Left hindlimb (tissue), 1 donor: ENCODE data around the gene CDKAL1.
"Not testable (repeated sequence)": the region's sequence is repeated elsewhere in the genome, so short reads cannot be mapped to it uniquely, and the experiment has no call there.

Experiments used
- DNase-seq: peaks from one replicate; pipeline ENCODE4 v3.0.0-alpha.2; 2018

Gene CDKAL1

DNA sequence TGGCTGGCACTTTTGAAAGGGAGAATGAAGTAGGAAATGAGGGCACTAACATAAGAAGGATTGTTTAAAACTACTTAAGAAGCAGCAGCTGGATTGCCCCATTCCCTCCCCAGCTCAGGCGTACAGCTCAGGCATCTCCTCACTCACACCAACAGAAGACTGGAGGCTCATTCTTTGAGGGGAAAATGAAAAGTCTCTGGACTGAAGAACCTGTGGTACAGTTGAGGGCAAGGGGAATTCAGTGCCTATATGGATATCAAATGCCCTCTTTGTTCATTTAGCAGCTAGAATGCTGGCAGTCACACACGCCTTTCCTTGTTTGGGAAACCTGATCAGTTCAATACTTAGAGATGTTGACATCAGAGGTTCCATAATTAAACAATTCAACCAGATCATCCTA, 557.2 kb downstream of the CDKAL1 start:
- no peak for DNase-seq

DNA sequence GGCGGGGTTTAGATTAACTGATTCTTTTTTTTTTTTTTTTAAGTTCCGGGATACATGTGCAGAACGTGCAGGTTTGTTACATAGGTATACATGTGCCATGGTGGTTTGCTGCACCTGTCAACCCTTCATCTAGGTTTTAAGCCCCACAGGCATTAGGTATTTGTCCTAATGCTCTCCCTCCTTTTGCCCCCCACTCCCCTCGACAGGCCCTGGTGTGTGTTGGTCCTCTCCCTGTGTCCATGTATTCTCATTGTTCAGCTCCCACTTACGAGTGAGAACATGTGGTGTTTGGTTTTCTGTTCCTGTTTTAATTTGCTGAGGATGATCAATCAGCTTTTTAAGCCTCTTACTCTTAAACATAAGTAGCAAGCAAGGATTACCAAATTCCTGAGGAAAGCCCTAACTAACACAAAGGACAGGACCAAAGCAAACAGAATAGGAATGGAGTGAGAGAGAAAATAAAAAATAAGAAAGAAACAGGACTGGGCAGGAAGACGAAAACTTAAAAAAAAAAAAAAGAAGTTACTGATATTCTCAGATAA, 558.0 kb downstream of the CDKAL1 start:
- not testable (repeated sequence) for DNase-seq

DNA sequence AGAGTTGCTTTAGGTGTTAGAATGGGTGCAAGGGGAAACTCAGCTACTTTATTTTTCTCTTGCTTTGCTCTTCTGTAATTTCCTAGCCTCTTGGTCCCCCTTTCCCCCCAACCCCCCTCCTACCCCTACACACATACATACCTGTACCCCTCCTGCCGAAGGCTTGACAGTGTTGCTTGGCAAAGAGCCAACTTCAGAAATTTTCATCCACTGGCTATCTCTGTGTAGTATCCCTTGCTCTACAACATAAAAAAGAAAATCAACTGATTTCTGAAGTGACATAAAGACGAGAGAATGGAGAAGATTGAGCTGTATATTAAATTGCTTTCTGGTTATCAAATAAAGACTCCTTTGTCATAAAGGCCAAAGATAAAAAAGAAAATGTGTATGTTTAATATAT, 561.2 kb downstream of the CDKAL1 start:
- no peak for DNase-seq

DNA sequence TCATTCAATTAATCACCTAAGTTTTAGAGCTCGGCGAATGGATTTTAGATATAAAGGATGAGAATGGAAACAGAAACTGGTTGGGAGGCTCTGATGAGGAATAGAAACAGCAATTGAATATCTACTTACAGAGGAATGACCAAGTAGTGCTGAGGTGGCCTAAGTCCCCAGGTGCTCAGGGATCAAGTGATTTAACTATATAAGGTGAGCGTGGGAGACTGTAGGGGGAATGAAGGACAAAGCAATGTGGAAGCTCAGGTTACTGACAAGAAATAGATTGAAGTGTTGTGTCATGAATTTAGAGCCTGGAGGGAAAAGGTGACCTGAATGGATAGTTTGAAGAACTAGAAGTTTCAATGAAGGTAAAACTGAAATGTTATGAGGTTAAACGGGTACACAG, 563.9 kb downstream of the CDKAL1 start:
- no peak for DNase-seq

DNA sequence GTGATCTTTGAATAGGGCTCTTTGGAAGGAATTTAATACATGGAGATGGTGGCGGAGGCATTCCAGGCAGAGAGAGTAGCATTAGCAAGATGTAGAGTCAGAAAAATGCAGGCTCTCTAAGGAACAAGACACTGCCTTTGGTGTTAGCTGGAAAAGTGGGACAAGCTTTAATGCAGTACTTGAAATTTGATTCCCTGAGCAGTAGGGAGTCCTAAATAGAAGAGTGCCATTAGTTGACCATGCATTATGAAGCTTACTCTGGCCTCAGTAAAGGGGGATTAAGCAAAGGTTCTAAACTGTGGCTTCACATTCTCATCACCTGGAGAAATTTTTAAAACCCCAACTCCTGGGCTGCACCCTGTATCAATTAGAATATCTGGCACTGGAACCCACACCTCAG, 564.5 kb downstream of the CDKAL1 start:
- no peak for DNase-seq

DNA sequence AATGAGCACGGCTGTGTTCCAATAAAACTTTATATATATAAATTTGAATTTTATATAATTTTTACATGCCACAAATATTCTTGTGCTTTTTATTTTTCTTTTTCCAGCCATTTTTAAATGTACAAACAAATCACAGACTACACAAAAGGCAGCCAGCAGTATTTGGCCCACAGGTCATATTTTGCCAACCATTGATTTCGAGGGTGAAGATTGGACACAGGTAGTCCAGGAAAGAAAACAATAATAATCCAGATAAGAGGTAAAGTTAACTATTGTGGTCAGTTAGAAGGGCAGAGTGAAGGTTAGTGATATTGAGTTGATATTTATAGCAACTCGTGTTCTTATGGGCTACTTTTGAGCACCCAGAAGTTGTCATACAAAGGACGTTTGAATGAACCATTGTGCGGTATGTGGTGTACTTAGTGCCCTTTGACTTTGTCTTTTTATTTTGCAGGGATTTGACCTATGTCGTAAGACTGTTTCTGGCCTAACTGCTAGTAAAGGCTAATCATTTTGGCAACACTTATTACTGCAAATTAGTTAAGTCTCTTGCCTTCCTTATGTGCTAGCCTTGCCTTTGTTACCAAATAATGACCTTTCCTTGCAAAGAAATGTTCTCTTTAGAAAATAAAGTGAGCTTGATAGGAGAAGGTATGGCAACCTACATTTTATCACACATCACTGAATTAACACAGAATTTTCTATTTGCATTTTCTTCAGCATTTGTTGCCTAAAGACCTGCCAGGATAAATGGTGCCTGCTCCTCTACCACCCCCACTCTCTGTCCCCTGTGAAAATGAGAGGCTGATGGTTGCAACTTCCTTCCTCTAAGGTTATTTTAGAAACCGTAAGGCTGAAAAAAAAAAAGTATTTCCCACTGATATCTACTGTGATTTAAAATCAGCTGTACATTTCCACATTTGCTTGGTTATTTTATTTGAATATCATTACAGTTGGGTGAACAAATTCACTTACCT, 565.4 kb downstream of the CDKAL1 start:
- no peak for DNase-seq

DNA sequence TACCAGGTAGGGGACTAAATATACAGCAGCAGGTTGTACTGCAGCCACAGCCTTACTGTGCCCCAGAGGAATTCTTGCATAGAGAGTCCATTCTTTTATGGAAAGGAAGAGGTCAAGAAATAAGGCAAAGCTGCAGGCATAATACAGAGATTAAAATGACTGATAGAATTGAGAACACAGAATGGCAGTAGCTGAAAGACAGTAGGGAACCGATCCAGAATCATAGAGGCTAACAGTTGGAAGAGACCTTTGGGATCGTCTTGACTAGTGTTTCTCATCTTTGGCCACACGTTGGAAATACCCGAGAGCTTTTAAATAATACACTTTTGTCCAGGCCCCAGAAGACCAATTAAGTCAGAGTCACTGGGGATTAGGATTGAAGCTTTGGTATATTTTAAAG, 566.7 kb downstream of the CDKAL1 start:
- DNase-seq = no peak

DNA sequence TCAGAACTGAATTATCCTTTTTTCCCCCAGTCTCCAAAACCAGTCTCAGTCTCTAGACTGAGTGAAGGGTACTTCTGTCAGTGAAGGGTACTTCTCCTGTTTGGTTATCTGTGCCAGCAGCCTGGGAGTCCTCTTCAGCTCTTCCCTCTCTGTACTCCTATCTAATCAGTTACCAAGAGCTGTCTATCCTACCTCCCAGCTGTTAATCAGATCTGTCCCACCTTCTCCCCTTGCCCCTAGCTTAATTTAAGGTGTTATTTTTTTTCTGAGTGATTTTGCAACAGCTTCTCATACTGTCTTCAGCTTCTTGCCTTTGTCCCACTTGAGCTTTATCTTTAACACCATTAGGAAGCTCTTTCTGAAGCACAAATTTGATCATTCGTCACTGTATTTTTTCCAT, 567.4 kb downstream of the CDKAL1 start:
- DNase-seq = no peak

DNA sequence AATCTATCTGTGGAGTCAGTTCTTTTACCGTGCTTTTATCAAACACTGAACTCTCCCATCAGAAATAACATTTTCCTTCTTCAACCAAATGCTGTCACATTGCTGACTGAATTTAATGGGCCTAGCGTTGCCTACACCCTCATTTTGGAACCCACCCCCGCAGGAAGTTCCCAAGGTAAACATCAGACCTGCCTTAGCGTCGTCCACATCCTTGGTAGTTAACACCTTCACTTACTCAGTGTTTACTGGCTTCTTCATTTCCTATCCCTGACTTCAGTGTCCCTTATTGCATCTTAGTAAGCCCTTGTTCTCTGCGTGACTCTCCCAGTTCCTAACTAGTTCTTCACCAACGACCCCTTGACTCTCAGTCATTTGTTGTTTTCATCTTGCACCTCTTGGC, 567.9 kb downstream of the CDKAL1 start:
- DNase-seq = no peak

DNA sequence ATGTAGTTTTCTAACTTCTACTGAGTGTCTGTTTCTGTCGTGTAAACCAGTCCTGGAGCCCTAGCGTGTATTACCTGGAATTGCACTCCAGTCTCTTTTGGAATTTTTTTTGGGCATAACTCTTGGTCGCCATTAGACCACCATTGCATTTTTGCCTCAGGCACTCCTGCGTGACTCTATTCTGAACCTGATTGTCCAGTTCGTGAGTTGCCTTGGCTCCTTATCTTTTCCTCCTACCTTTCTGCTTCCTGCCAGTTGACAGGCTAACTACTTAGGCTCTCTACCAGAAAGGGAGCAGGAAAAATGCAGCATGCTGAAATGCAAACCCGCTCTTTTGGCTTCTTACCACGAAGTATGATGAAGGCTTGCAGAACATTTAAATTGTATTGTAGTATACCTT, 568.4 kb downstream of the CDKAL1 start:
- no peak for DNase-seq

DNA sequence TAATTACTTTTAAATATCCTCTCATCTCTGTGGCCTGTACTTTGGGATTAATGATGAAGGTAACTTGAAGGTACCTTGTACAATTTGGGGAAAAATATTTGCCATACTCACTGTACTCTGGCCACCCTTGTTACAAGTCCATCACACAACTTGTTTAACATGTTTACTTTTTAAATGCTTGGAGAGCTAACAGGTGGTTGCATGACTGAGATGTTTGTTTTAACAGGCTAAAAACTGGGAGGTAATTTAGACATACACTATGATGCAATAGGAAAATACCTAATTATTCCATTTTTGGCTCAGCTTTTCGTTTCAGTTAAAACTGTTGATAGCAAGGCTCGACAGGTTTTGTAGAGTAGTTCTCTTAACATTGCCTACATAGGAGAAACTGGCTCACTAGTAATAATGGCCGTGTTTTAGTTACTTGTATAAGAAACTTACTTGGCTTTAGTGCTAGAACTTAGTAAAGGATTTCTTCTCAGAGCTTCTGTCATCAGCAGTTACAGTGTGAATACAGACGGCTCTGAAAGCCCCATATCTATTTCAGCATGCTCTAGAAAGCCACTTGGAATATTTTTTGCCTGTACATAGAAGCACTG, 569.5 kb downstream of the CDKAL1 start:
- no peak for DNase-seq

DNA sequence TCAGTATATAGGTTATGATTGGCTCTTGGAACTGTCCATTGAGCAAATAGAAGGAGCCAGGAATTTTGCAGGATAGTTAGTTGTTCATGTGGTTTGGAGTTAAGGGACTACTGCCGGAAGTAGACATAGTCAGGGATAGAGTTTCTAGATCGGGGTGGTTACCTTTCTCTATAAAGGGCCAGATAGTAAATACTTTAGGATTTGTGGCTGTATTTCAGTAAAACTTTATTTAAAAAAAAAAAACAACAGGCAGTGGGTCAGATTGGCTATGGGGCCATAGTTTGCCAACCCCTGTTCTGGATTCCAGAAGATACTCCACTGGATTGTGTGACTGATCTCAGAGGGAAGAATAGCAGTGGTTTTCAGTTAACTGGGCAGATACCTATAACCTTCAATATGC, 570.0 kb downstream of the CDKAL1 start:
- no peak for DNase-seq

DNA sequence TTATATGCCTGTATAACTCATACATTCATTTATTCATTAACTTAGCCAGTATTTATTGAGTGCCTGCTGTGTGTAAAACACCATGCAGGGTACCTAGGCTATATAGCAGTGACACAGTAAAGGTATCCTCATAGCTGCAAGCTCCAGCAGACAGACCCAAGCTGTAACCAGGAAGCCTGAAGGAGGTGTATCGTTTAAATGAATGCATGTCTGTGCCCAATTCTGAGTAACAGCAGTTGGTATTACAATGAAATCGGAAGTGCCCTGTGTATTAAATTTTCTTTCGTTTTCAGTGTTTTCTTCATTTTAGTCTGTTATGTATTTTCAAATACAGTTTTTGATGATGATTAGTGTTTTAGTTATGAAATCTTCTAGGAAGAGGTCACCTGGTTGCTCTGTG, 573.5 kb downstream of the CDKAL1 start:
- no peak for DNase-seq

DNA sequence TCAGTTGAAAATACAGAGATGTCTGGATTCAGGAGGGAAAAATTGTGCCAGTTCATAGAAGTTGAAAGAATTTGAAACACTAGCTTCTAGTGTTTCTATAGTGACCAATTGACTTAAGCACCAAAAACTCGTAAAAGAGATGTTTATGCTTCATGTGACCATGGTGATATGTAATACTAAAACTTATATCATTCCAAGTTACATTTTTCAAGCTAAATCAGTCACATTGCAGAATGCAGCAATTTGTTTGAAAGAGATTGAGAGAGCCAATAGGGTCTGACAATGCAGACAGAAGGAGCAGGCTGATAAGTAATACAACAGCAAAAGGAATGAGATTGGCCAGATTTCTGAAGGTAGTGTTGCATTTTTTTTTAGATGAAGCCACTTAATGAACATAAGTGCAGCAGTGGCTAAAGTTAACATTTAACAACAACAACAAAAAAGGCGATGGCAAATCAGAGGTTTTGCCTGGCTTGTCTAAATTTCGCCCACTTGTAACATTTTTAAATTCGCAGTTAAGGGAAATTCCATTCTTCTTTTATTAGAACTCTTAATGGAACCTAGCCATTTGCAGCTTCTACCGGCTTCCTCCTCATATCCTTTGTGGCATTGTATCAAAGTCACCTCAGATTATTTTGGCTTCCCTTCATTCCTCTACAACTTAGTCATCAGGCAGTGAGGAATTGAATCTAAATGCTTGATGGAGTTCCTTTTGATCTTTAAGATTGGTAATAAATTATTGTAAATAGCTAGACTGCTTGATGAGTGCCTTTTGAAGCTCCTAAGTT, 575.3 kb downstream of the CDKAL1 start:
- DNase-seq = no peak

DNA sequence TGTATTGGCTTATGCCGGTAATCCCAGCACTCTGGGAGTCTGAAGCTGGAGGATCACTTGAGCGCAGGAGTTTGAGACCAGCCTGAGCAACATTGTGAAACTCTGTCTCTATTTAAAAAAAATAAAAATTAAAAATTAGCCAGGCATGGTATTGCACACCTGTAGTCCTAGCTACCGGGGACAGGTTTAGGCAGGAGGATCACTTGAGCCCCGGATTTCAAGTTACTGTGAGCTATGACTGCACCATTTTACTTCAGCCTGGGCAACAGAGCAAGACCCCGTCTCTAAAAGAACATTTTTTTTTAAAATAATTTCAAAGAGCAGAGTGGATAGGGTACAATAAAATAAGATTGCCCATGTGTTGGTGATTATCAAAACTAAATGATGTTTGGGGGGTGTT, 576.4 kb downstream of the CDKAL1 start:
- no peak for DNase-seq

DNA sequence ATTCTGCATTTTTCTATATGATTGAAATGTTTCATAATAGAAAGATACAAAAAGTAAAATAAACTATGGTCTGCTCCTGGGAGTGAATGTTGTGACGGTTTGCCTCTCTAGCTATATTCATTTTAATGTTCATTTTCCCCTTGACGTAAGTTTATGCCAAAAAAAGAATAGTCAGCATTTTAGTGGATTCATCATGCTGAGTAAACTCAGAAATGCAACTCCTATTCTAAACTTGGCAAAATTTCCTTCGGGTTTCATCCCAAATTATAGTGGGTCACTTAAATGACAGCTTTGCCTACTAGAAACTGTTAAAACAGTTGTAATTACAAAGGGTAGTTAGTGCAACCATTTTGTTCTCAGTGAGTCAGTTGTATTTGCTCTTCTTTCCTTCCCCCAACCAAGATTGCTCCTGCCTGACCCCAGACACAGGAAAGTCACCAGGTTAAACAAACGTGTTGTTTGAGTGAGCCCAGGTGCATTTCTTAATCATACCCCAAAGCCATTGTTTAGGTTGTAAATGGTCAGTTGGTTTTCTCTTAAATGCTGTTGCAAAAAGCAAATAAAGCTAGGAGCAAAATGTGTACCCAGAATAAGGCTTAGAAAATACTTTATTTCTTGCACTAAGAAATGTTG, 577.0 kb downstream of the CDKAL1 start:
- DNase-seq = no peak

DNA sequence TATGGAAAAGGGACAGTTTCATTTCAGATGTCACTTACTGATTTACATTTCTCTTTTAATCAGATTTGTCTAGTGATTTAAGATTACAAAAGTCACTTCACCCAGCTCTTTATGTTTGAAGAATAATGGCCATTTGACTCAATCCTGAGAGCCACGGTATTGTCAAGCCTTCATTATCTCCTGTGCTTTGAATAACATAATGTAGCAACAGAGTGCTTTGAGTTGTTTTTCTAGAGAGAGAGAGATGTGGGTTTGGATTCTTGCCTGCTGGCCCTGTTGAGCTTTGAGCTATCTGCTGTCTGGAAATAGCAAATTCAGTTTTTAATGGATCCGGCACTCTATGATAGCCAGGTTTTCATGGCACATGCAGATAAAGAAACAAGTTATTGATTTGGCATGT, 580.9 kb downstream of the CDKAL1 start:
- no peak for DNase-seq

DNA sequence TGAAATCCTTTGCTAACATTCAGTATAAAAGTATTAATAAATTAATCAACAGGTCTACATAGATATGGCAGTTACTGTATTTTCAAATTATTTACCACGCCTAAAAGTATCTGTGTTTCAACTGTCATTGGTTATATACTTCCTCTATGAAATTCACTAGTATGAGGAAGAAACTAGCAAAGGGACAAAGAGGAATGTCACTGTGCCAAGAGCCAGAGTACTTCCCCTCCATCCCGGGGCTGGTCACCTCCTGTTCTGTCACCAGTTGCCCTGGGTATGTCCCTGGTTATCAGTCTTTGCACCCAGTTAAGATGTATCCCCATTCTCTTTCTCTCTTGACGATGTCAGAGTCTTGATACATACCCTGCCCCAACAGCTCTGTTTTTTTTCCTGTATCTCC, 582.5 kb downstream of the CDKAL1 start:
- DNase-seq = no peak

DNA sequence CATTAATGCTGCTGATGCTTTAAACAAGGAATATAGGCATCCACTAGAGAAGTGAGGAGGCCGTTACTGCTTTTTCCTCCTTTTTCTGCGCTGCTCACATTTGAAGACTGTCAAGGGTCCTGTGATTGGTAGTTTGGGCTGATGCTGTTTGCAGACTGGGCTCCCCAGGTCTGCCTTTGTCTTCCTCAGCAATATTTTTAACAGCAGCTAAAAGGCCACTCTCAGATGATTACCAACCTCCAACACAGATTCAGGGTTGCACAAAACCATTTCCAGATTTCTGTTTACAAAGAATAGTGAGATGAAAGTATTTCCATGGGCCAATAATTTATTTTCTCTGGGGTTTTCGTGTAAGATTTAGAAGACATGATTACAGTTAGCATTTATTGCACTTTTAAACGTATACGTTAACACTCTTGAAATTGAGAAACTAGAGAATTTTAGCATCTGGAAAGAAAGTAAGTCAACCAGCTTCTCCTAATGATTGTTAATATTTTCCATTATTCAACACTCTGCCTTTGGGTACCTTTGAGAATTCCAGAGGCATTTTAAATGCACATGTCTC, 584.0 kb downstream of the CDKAL1 start:
- no peak for DNase-seq

DNA sequence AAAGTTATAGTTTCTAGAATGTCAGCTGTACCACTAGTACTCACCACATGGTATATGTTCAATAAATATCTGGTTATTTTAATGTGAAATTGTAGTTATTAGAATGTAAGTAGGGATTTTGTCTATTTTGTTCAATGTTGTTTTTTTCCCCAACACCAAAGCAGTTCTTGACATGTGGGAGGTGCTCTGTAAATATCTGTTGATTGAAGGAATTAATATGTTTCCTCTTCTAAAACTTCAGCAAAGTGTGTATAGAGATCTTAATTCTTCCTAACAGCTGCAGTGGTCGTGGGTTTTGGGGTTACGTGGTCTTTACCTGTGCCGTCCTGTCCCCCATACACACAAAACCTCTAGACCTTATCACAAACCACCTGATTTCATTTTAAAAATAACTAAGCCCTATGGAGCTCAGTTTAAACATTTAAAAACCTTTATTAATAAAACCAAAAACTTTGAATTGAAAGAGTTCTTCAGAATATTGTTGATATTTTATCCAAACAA, 587.4 kb downstream of the CDKAL1 start:
- DNase-seq = no peak

DNA sequence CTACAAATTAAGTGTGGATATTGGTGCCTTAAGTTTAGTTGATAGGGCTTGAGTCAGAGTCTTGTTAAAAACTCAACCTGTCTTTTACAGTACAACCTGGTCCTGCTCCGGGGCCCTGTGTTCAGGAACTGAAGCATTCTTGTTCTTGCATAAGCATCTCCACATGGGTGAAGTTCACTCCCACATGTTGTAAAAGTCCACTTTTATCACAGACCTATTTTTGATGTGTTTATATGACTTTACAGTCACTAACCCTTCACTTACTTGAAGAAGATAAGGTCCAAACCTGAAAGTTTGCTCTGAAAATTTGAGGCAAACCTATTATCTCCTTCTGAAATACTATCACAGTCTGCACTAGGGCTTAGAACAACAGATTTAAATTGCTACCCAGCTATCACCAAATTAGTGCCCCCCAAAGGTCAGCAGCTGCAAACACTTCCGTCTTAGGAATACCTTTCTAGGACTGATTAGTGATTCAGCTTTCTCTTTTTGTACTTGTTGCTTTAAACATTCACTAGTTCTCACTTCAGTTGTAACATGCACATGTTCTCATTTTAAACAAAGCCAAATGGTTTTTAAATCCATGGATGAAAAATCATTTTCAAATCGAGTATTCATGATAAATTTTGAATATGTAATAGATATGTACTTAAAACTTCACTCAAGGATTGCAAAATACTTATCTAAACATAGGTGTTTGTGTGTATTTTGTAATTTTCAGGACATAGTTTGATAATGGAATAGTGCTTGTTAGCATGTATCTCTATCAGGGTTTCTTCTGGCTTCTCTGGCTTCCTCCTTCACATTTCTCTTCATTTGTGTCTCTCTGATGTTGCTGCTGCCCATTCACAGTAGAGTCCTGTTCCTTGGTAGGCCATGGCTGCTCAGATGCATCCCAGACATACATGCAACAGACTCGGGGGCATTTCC, 589.5 kb downstream of the CDKAL1 start:
- no peak for DNase-seq
